GM23338 (cell line): ENCODE results near the gene LMF1. TPM values are rescaled to one million over a fixed set of nuclear protein-coding genes. Genes with fewer than 3 reads are reported as not detected.

Source experiments
- ATAC-seq: fragments of 200-7000 bp; cut with Tn5 transposase; 3 replicates; pipeline ENCODE4 v1.9.1; 2020
- DNase-seq: peaks from one replicate; pipeline ENCODE4 v3.0.0-alpha.2; 2015; ENCODE audit warnings: low spot score
- H2AFZ ChIP-seq: fragments of 200-600 bp; sonication (generic); 2 replicates; pipeline ENCODE4 v1.8.0; 2016; ENCODE audit warnings: antibody characterized with exemption, mild to moderate bottlenecking, moderate library complexity
- H3F3A ChIP-seq: fragments of 200-600 bp; sonication (generic); replicated peaks from 2 replicates; pipeline ENCODE4 v1.8.0; 2017; ENCODE audit warnings: antibody characterized with exemption, mixed run types, low read depth
- H3K27ac ChIP-seq: fragments of 200-600 bp; sonication (generic); 2 replicates; pipeline ENCODE4 v1.6.1; 2016; ENCODE audit warnings: low read depth
- H3K27me3 ChIP-seq: fragments of 200-600 bp; sonication (generic); 2 replicates; pipeline ENCODE4 v1.8.0; 2016; ENCODE audit warnings: mild to moderate bottlenecking, mixed run types, moderate library complexity; ENCODE audit not compliant: insufficient read depth
- H3K36me3 ChIP-seq: fragments of 200-600 bp; sonication (generic); 2 replicates; pipeline ENCODE4 v1.8.0; 2016; ENCODE audit warnings: mild to moderate bottlenecking; ENCODE audit not compliant: insufficient read depth
- H3K4me1 ChIP-seq: fragments of 200-600 bp; sonication (generic); 2 replicates; pipeline ENCODE4 v1.8.0; 2016; ENCODE audit warnings: mild to moderate bottlenecking, moderate library complexity; ENCODE audit not compliant: insufficient read depth
- H3K4me2 ChIP-seq: fragments of 200-600 bp; sonication (generic); 2 replicates; pipeline ENCODE4 v1.7.1; 2017; ENCODE audit warnings: mixed run types
- H3K4me3 ChIP-seq: fragments of 200-600 bp; sonication (generic); 2 replicates; pipeline ENCODE4 v1.6.1; 2016; ENCODE audit warnings: mixed run types
- H3K79me2 ChIP-seq: fragments of 200-600 bp; sonication (generic); replicated peaks from 2 replicates; pipeline ENCODE4 v1.8.0; 2017; ENCODE audit warnings: mild to moderate bottlenecking; ENCODE audit not compliant: insufficient read depth
- H3K9me2 ChIP-seq: fragments of 200-600 bp; sonication (generic); 2 replicates; pipeline ENCODE4 v1.8.0; 2017; ENCODE audit not compliant: insufficient read depth
- H4K20me1 ChIP-seq: fragments of 200-600 bp; sonication (generic); replicated peaks from 2 replicates; pipeline ENCODE4 v1.8.0; 2017; ENCODE audit warnings: mild to moderate bottlenecking; ENCODE audit not compliant: insufficient read depth
- H3K27ac Mint-ChIP-seq: 2 replicates; pipeline ENCODE4 v1.8.0; 2020; ENCODE audit warnings: inconsistent platforms, mild to moderate bottlenecking, moderate library complexity, mixed read lengths
- H3K27me3 Mint-ChIP-seq: 3 replicates; pipeline ENCODE4 v1.8.0; 2022; ENCODE audit warnings: low read depth, mild to moderate bottlenecking, moderate library complexity, mixed read lengths, inconsistent platforms; ENCODE audit not compliant: insufficient read depth, poor library complexity
- H3K36me3 Mint-ChIP-seq: 3 replicates; pipeline ENCODE4 v1.8.0; 2021; ENCODE audit warnings: low read depth, mild to moderate bottlenecking, inconsistent platforms, moderate library complexity, mixed read lengths
- H3K4me1 Mint-ChIP-seq: 3 replicates; pipeline ENCODE4 v1.8.0; 2020; ENCODE audit warnings: mild to moderate bottlenecking, inconsistent platforms, mixed read lengths
- H3K4me3 Mint-ChIP-seq: 3 replicates; pipeline ENCODE4 v1.8.0; 2021; ENCODE audit warnings: moderate library complexity, mild to moderate bottlenecking, inconsistent platforms, mixed read lengths
- H3K9me3 Mint-ChIP-seq: 3 replicates; pipeline ENCODE4 v1.8.0; 2020; ENCODE audit warnings: moderate library complexity, mild to moderate bottlenecking, inconsistent platforms, mixed read lengths
- CREB1 ChIP-seq: fragments of 250-450 bp; sonication (Bioruptor Pico); IDR thresholded peaks from 2 replicates; pipeline ENCODE4 v1.5.0; 2020; ENCODE audit warnings: low read depth, mild to moderate bottlenecking, moderate library complexity
- ETS1 ChIP-seq: IDR thresholded peaks from 2 replicates; pipeline ENCODE4 v1.6.1; 2016; ENCODE audit warnings: antibody characterized with exemption
- EZH2 ChIP-seq: fragments of 200-600 bp; sonication (generic); IDR thresholded peaks from one replicate; pipeline ENCODE4 v1.8.0; 2017; ENCODE audit warnings: antibody characterized with exemption, mild to moderate bottlenecking, low read depth; ENCODE audit not compliant: unreplicated experiment
- EZH2phosphoT487 ChIP-seq: fragments of 200-600 bp; sonication (generic); IDR thresholded peaks from one replicate; pipeline ENCODE4 v1.8.1; 2018; ENCODE audit warnings: antibody characterized with exemption; ENCODE audit not compliant: unreplicated experiment
- JUNB ChIP-seq: IDR thresholded peaks from one replicate; pipeline ENCODE4 v1.6.1; 2016; ENCODE audit warnings: antibody characterized with exemption; ENCODE audit not compliant: unreplicated experiment
- NANOG ChIP-seq: IDR thresholded peaks from 2 replicates; pipeline ENCODE4 v1.6.1; 2016; ENCODE audit warnings: antibody characterized with exemption, borderline replicate concordance
- REST ChIP-seq: IDR thresholded peaks from one replicate; pipeline ENCODE4 v1.6.1; 2018; ENCODE audit warnings: antibody characterized with exemption; ENCODE audit not compliant: unreplicated experiment
- STAT1 ChIP-seq: IDR thresholded peaks from one replicate; pipeline ENCODE4 v1.6.1; 2016; ENCODE audit warnings: antibody characterized with exemption; ENCODE audit not compliant: unreplicated experiment
- ZNF331 ChIP-seq: fragments of 250-450 bp; sonication (Bioruptor Pico); IDR thresholded peaks from 2 replicates; pipeline ENCODE4 v1.5.0; 2020; ENCODE audit warnings: low read depth, mild to moderate bottlenecking, moderate library complexity
- ZNF462 ChIP-seq: fragments of 250-450 bp; sonication (Bioruptor Pico); IDR thresholded peaks from 2 replicates; pipeline ENCODE4 v1.5.0; 2020; ENCODE audit warnings: mild to moderate bottlenecking, moderate library complexity
- polyA plus RNA-seq: library from polyadenylated mRNA; unstranded; fragments of >200 nt; fragmentation: Nextera tagmentation; extraction: Ambion mirVana; gene quantifications from 2 replicates; pipeline ENCODE4 v1.2.1, GENCODE V29; 2016
- total RNA-seq: library from RNA; depleted of rRNA; stranded (reverse); fragments of >200 nt; shearing (Covaris generic); gene quantifications from 2 replicates; pipeline ENCODE4 v1.2.3, GENCODE V29; 2014

Gene LMF1
- total and polyA plus RNA-seq, 2 experiments from 2014 or later = 4.2 to 10.1 TPM

- ATAC-seq (no peak), DNase-seq (no peak)
- H2AFZ ChIP-seq = no peak overlapping the region
- H3K4me3 ChIP-seq = no peak overlapping the region
- H3K36me3 ChIP-seq = no peaks in the 10 kb centered on the region
- TF ChIP-seq EZH2 (no peak), ZNF331 (CRISPR knock-in tag) (no peak), CREB1 (CRISPR knock-in tag) (no peak), EZH2phosphoT487 (no peak), NANOG (no peak)
- Mint-ChIP-seq H3K4me1 (peaks cover 4% of the 10 kb centered on the region), H3K9me3 (peaks cover 22% of the 10 kb centered on the region), H3K27me3 (peaks cover 7% of the 10 kb centered on the region), H3K27ac (no peak overlapping the region), H3K36me3 (no peaks in the 10 kb centered on the region), H3K4me3 (no peak overlapping the region)
- no peaks in the 10 kb centered on the region for H3K27me3 ChIP-seq
- no peaks in the 10 kb centered on the region for H3K79me2 ChIP-seq
- no peak overlapping the region for H3K4me2 ChIP-seq
- no peaks in the 10 kb centered on the region for H4K20me1 ChIP-seq
- H3K4me1 ChIP-seq = no peaks in the 10 kb centered on the region
- H3F3A ChIP-seq = peaks cover 4% of the 10 kb centered on the region; the same call in 1 of the 2 replicates
- no peak overlapping the region for H3K27ac ChIP-seq
- no peaks in the 10 kb centered on the region for H3K9me2 ChIP-seq
These were observed 127.0 kb downstream of the LMF1 start for GRCh38 chr16:843771-844170.

- DNase-seq (no peak), ATAC-seq (no peak; the same call in 2 of the 3 replicates)
- no peak overlapping the region for H3K4me2 ChIP-seq
- no peaks in the 10 kb centered on the region for H3K4me1 ChIP-seq
- Mint-ChIP-seq H3K4me1 (peaks cover 4% of the 10 kb centered on the region), H3K27me3 (peaks cover 7% of the 10 kb centered on the region), H3K9me3 (peaks cover 15% of the 10 kb centered on the region), H3K36me3 (no peaks in the 10 kb centered on the region), H3K27ac (no peak overlapping the region), H3K4me3 (no peak overlapping the region)
- no peaks in the 10 kb centered on the region for H3K9me2 ChIP-seq
- H2AFZ ChIP-seq = no peak overlapping the region
- no peak overlapping the region for H3K27ac ChIP-seq
- no peak overlapping the region for H3K4me3 ChIP-seq
- no peaks in the 10 kb centered on the region for H3K36me3 ChIP-seq
- H4K20me1 ChIP-seq = no peaks in the 10 kb centered on the region
- H3K27me3 ChIP-seq = no peaks in the 10 kb centered on the region
- no peaks in the 10 kb centered on the region for H3K79me2 ChIP-seq
- H3F3A ChIP-seq = peaks cover 4% of the 10 kb centered on the region; the same call in 1 of the 2 replicates
- TF ChIP-seq ZNF462 (no peak), REST (no peak), JUNB (no peak), CREB1 (CRISPR knock-in tag) (no peak), ZNF331 (CRISPR knock-in tag) (no peak), EZH2 (no peak), NANOG (no peak), ETS1 (no peak), STAT1 (no peak)
These were observed 127.8 kb downstream of the LMF1 start for GRCh38 chr16:842711-843560.
